ENCODE data around the gene C20orf204. TPM values are rescaled to one million over a fixed set of nuclear protein-coding genes. Genes with fewer than 3 reads are reported as not detected.

The C20orf204 gene
- total RNA-seq, 4 donors from 2014 or later: 0.40 to 1.6 (median 0.58) TPM; not detected in 1

GRCh38 chr20:64041040-64041780 is 5.2 kb downstream of the C20orf204 start:
- Histone ChIP-seq H3K4me3 (peak overlapping the region in 1 of 2 donors; percentile 50), H3K36me3 (no peaks in the 10 kb centered on the region), H3K27ac (peak overlapping the region in 3 of 4 donors; percentile 60 to 69 (median 66)), H3K9me3 (no peaks in the 10 kb centered on the region), H3K4me1 (peaks cover 0 to 54% (median 27%) of the 10 kb centered on the region in 3 donors), H3K27me3 (peaks cover 99% of the 10 kb centered on the region)
- 51% methylated on average over 4 of the region's 15 CpGs; no CpG with 5 or more reads in 1 of the 2 donors for WGBS, 2 donors (ENCODE audit: low coverage in 1 of 2)
- ATAC-seq: no peak
- TF ChIP-seq POLR2A (IDR thresholded peaks at IDR 0.05) (no peak), POLR2AphosphoS5 (IDR thresholded peaks at IDR 0.05) (no peak)

GRCh38 chr20:64041781-64042053 is 5.7 kb downstream of the C20orf204 start:
- H3K4me1 ChIP-seq: peaks cover 0 to 54% (median 27%) of the 10 kb centered on the region in 3 donors
- H3K9me3 ChIP-seq: no peaks in the 10 kb centered on the region
- H3K4me3 ChIP-seq: peak overlapping the region in 1 of 2 donors; percentile 50
- ATAC-seq: no peak
- no peaks in the 10 kb centered on the region for H3K36me3 ChIP-seq
- TF ChIP-seq EP300 (IDR thresholded peaks at IDR 0.05) (no peak), CTCF (IDR thresholded peaks at IDR 0.05) (no peak), POLR2AphosphoS5 (IDR thresholded peaks at IDR 0.05) (no peak), POLR2A (IDR thresholded peaks at IDR 0.05) (no peak)
- H3K27me3 ChIP-seq: peaks cover 99% of the 10 kb centered on the region
- H3K27ac ChIP-seq: peak overlapping the region in 3 of 4 donors; percentile 60 to 69 (median 66)
- WGBS, 2 donors (ENCODE audit: low coverage in 1 of 2): 5% methylated on average over 4 of the region's 11 CpGs; no CpG with 5 or more reads in 1 of the 2 donors

GRCh38 chr20:64042054-64042781 is 6.2 kb downstream of the C20orf204 start:
- no peaks in the 10 kb centered on the region for H3K9me3 ChIP-seq
- TF ChIP-seq POLR2A (IDR thresholded peaks at IDR 0.05): no peak
- TF ChIP-seq CTCF (IDR thresholded peaks at IDR 0.05): no peak
- no peak for TF ChIP-seq POLR2AphosphoS5 (IDR thresholded peaks at IDR 0.05)
- TF ChIP-seq EP300 (IDR thresholded peaks at IDR 0.05): no peak
- 4% methylated on average over 4 of the region's 55 CpGs; no CpG with 5 or more reads in 1 of the 2 donors for WGBS, 2 donors (ENCODE audit: low coverage in 1 of 2)
- H3K27ac ChIP-seq: peak overlapping the region in 3 of 4 donors; percentile 60 to 69 (median 66)
- peak overlapping the region in 1 of 2 donors; percentile 50 for H3K4me3 ChIP-seq
- ATAC-seq: no peak
- H3K36me3 ChIP-seq: no peaks in the 10 kb centered on the region
- peaks cover 99% of the 10 kb centered on the region for H3K27me3 ChIP-seq
- H3K4me1 ChIP-seq: peaks cover 0 to 54% (median 27%) of the 10 kb centered on the region in 3 donors

- Histone ChIP-seq H3K4me1 (peaks cover 0 to 49% (median 19%) of the 10 kb centered on the region in 3 donors), H3K27me3 (peaks cover 99% of the 10 kb centered on the region), H3K27ac (no peak overlapping the region), H3K9me3 (no peaks in the 10 kb centered on the region), H3K36me3 (no peaks in the 10 kb centered on the region), H3K4me3 (no peak overlapping the region)
- TF ChIP-seq CTCF (IDR thresholded peaks at IDR 0.05): no peak
- TF ChIP-seq POLR2AphosphoS5 (IDR thresholded peaks at IDR 0.05): no peak
- TF ChIP-seq EP300 (IDR thresholded peaks at IDR 0.05): no peak
- no peak for TF ChIP-seq POLR2A (IDR thresholded peaks at IDR 0.05)
- WGBS, 2 donors (ENCODE audit: low coverage in 1 of 2): 76 to 80% methylated on average over 7 to 9 of the region's 9 CpGs
- ATAC-seq: no peak
These were observed 7.8 kb downstream of the C20orf204 start for GRCh38 chr20:64043768-64044167.

GRCh38 chr20:64044484-64045247 is 8.7 kb downstream of the C20orf204 start:
- TF ChIP-seq POLR2AphosphoS5 (IDR thresholded peaks at IDR 0.05) (no peak), POLR2A (IDR thresholded peaks at IDR 0.05) (peak in 1 of 2 donors; percentile 17)
- H3K9me3 ChIP-seq: no peaks in the 10 kb centered on the region
- peaks cover 0 to 47% (median 14%) of the 10 kb centered on the region in 3 donors for H3K4me1 ChIP-seq
- peak; percentile 34 for ATAC-seq
- peak overlapping the region in 3 of 4 donors; percentile 31 to 51 (median 47) for H3K27ac ChIP-seq
- peaks cover 99% of the 10 kb centered on the region for H3K27me3 ChIP-seq
- 67 to 81% methylated on average over 4 to 5 of the region's 14 CpGs for WGBS, 2 donors (ENCODE audit: low coverage in 1 of 2)
- H3K36me3 ChIP-seq: no peaks in the 10 kb centered on the region
- peak overlapping the region in 1 of 2 donors; percentile 48 for H3K4me3 ChIP-seq
